SK-N-SH (cell line): ENCODE measurements around the gene EOMES. TPM values are rescaled to one million over a fixed set of nuclear protein-coding genes. Genes with fewer than 3 reads are reported as not detected.

Experiments
- CTCF ChIA-PET: fragments of 300-600, 350-600 bp; formaldehyde crosslinking; extraction: SDS; loops from one replicate; lab custom pipeline; 2021; lab: Yijun Ruan, JAX
- POLR2A ChIA-PET: fragments of 350-600 bp; sonication (Branson Sonifier 250); formaldehyde crosslinking; extraction: SDS; loops from one replicate; lab custom pipeline; 2020; ENCODE audit warnings: antibody characterized with exemption, inconsistent platforms; lab: Yijun Ruan, JAX
- DNase-seq: peaks from one replicate; pipeline ENCODE4 v3.0.0; 2012
- H2AFZ ChIP-seq: fragments of 200-600 bp; sonication (generic); 2 replicates; pipeline ENCODE4 v1.8.1; 2016; ENCODE audit warnings: antibody characterized with exemption, mild to moderate bottlenecking, low read depth
- H3F3A ChIP-seq: fragments of 200-600 bp; sonication (generic); replicated peaks from 2 replicates; pipeline ENCODE3; 2016; ENCODE audit warnings: antibody characterized with exemption, mild to moderate bottlenecking; ENCODE audit not compliant: insufficient read depth
- H3K27ac ChIP-seq, 2 experiments: fragments of 200-500 bp in 1 of 2; fragments of 200-600 bp in 1 of 2; sonication (Bioruptor generic) in 1 of 2; sonication (generic), shearing (Covaris generic) in 1 of 2; 2 replicates each; pipeline versions ENCODE4 v1.5.1 to v1.6.1; 2014 to 2016; ENCODE audit warnings: low read depth in 2 of 2, inconsistent platforms in 1 of 2, low read length in 1 of 2, mild to moderate bottlenecking in 1 of 2, mixed read lengths in 1 of 2
- H3K27me3 ChIP-seq: fragments of 200-600 bp; sonication (generic), shearing (Covaris generic); 2 replicates; pipeline ENCODE4 v1.6.1; 2016; ENCODE audit warnings: mixed run types; ENCODE audit not compliant: insufficient read depth
- H3K36me3 ChIP-seq, 2 experiments: fragments of 200-500 bp in 1 of 2; fragments of 200-600 bp in 1 of 2; sonication (Bioruptor generic) in 1 of 2; sonication (generic) in 1 of 2; replicated peaks in 1 of 2; 2 replicates each; pipeline versions ENCODE3 to v1.5.1; 2014 to 2016; ENCODE audit warnings: low read length in 1 of 2, mild to moderate bottlenecking in 1 of 2; ENCODE audit not compliant: insufficient read depth in 2 of 2, control insufficient read depth in 1 of 2
- H3K4me1 ChIP-seq, 2 experiments: fragments of 200-500 bp in 1 of 2; fragments of 200-600 bp in 1 of 2; sonication (Bioruptor generic) in 1 of 2; sonication (generic), shearing (Covaris generic) in 1 of 2; 2 replicates each; pipeline versions ENCODE4 v1.5.1 to v1.6.1; 2014 to 2016; ENCODE audit warnings: low read depth in 1 of 2, low read length in 1 of 2, mixed run types in 1 of 2; ENCODE audit not compliant: insufficient read depth in 2 of 2, control insufficient read depth in 1 of 2
- H3K4me2 ChIP-seq: fragments of 200-600 bp; sonication (generic), shearing (Covaris generic); 2 replicates; pipeline ENCODE4 v1.6.1; 2017; ENCODE audit warnings: mixed run types
- H3K4me3 ChIP-seq, 2 experiments: fragments of 200-500 bp in 1 of 2; fragments of 200-600 bp in 1 of 2; sonication (Bioruptor generic) in 1 of 2; sonication (generic), shearing (Covaris generic) in 1 of 2; 2 replicates each; pipeline versions ENCODE4 v1.5.1 to v1.8.1; 2014 to 2016; ENCODE audit warnings: low read depth in 2 of 2, inconsistent platforms in 1 of 2, low read length in 1 of 2, mild to moderate bottlenecking in 1 of 2, mixed read lengths in 1 of 2, moderate library complexity in 1 of 2
- H3K79me2 ChIP-seq: fragments of 200-600 bp; sonication (generic); 2 replicates; pipeline ENCODE4 v1.8.1; 2017; ENCODE audit warnings: mild to moderate bottlenecking; ENCODE audit not compliant: insufficient read depth
- H3K9ac ChIP-seq: fragments of 200-600 bp; sonication (generic); 2 replicates; pipeline ENCODE4 v1.6.1; 2017; ENCODE audit warnings: mixed run types
- H3K9me2 ChIP-seq: fragments of 200-600 bp; sonication (generic); 2 replicates; pipeline ENCODE4 v1.6.1; 2017; ENCODE audit warnings: mixed run types
- H3K9me3 ChIP-seq: fragments of 200-600 bp; sonication (generic); 2 replicates; pipeline ENCODE4 v1.6.1; 2017; ENCODE audit warnings: mixed run types, mild to moderate bottlenecking, moderate library complexity
- H4K20me1 ChIP-seq: fragments of 200-600 bp; sonication (generic); 2 replicates; pipeline ENCODE4 v1.6.1; 2017; ENCODE audit warnings: mild to moderate bottlenecking, mixed run types; ENCODE audit not compliant: insufficient read depth
- ELF1 ChIP-seq: IDR thresholded peaks from 2 replicates; pipeline ENCODE4 v1.4.0; 2012
- EZH2phosphoT487 ChIP-seq: fragments of 200-600 bp; sonication (generic); IDR thresholded peaks from 2 replicates; pipeline ENCODE4 v1.6.1; 2017; ENCODE audit warnings: low read depth, mixed run types, mild to moderate bottlenecking, antibody characterized with exemption, moderate library complexity, borderline replicate concordance
- FOSL2 ChIP-seq: IDR thresholded peaks from 2 replicates; pipeline ENCODE4 v1.4.0; 2012; ENCODE audit warnings: low read depth, mild to moderate bottlenecking, moderate library complexity, borderline replicate concordance
- FOXJ3 ChIP-seq: sonication (generic); formaldehyde crosslinking; IDR thresholded peaks from 2 replicates; pipeline ENCODE4 v1.5.1; 2020; ENCODE audit warnings: mild to moderate bottlenecking, missing genetic modification reagents
- GABPA ChIP-seq: IDR thresholded peaks from 2 replicates; pipeline ENCODE4 v1.4.0; 2012; ENCODE audit warnings: low read depth, mild to moderate bottlenecking
- GATA2 ChIP-seq: sonication (generic); formaldehyde crosslinking; IDR thresholded peaks from 2 replicates; pipeline ENCODE4 v1.5.0; 2020; ENCODE audit warnings: mild to moderate bottlenecking, missing genetic modification reagents
- MEF2A ChIP-seq: IDR thresholded peaks from 2 replicates; pipeline ENCODE4 v1.4.0; 2012; ENCODE audit warnings: low read depth, borderline replicate concordance
- MXI1 ChIP-seq: IDR thresholded peaks from 2 replicates; pipeline ENCODE4 v1.6.1; 2012; ENCODE audit warnings: mild to moderate bottlenecking, low read depth, low read length, improper control_type of control experiment
- NRF1 ChIP-seq: IDR thresholded peaks from 2 replicates; pipeline ENCODE4 v1.6.1; 2012; ENCODE audit warnings: low read depth, mild to moderate bottlenecking, low read length
- REST ChIP-seq: IDR thresholded peaks from 2 replicates; pipeline ENCODE4 v1.6.1; 2012; ENCODE audit warnings: mild to moderate bottlenecking, low read depth, low read length, moderate library complexity
- RFX5 ChIP-seq: IDR thresholded peaks from 2 replicates; pipeline ENCODE4 v1.6.1; 2012; ENCODE audit warnings: mild to moderate bottlenecking, improper control_type of control experiment, low read length
- SMC3 ChIP-seq: IDR thresholded peaks from 2 replicates; pipeline ENCODE4 v1.6.1; 2012; ENCODE audit warnings: low read depth, low read length, improper control_type of control experiment
- TAF1 ChIP-seq: IDR thresholded peaks from 2 replicates; pipeline ENCODE4 v1.6.1; 2012; ENCODE audit warnings: low read depth, mild to moderate bottlenecking, low read length, moderate library complexity, borderline replicate concordance
- TCF12 ChIP-seq: IDR thresholded peaks from 2 replicates; pipeline ENCODE4 v1.4.0; 2012
- YY1 ChIP-seq: IDR thresholded peaks from 2 replicates; pipeline ENCODE4 v1.4.0; 2012; ENCODE audit warnings: low read depth, mild to moderate bottlenecking
- WGBS: methylation state at CpG from one replicate; pipeline ENCODE4 v1.1.6; 2017; ENCODE audit warnings: low lambda C conversion rate; 5-methylcytosine and 5-hydroxymethylcytosine counted together
- polyA plus RNA-seq, 3 experiments: library from polyadenylated mRNA; depleted of rRNA; stranded (reverse); fragments of >200 nt; gene quantifications; 2 replicates each; pipeline ENCODE4 v1.2.3, GENCODE V29; 2012
- TF ChIP-seq, protein P1 (sequence below): IDR thresholded peaks from 2 replicates; pipeline ENCODE4; 2012
- TF ChIP-seq, protein P2 (sequence below): IDR thresholded peaks from 2 replicates; pipeline ENCODE4 v1.4.0; 2012; ENCODE audit warnings: low read depth, borderline replicate concordance

EOMES gene
- polyA plus RNA-seq, 1 of the 3 experiments (the other 2 are of a cell fraction): not detected

- 68% methylated on average over 5 of the region's 5 CpGs for WGBS
- Histone ChIP-seq H3K27me3 (no peaks in the 10 kb centered on the region), H3K9me3 (no peaks in the 10 kb centered on the region), H3F3A (no peaks in the 10 kb centered on the region), H3K9ac (peak overlapping the region; percentile 14; the same call in 1 of the 2 replicates), H3K4me1 (peaks cover 2 to 5% of the 10 kb centered on the region in 2 experiments; a peak in 1 of 4 replicates), H3K36me3 (no peaks in the 10 kb centered on the region), H3K79me2 (no peaks in the 10 kb centered on the region), H2AFZ (peak overlapping the region; percentile 67), H3K4me2 (peak overlapping the region; percentile 57; the same call in 1 of the 2 replicates), H4K20me1 (no peaks in the 10 kb centered on the region), H3K4me3 (no peak overlapping the region), H3K27ac (peak overlapping the region in 1 of 2 experiments; percentile 39; a peak in 1 of 4 replicates), H3K9me2 (no peaks in the 10 kb centered on the region)
- DNase-seq: no peak
- CTCF ChIA-PET: interaction anchor here (0.9 to 4.1 kb wide), 27 partner anchors 9 to 552 kb away, joined by 3 to 19 read pairs (median 5); no protein-coding TSS in a partner anchor
- POLR2A ChIA-PET: no interaction called here
- no peak for TF ChIP-seq TAF1
- TF ChIP-seq SMC3: no peak
- no peak for TF ChIP-seq GATA2 (CRISPR knock-in tag)
- no peak for TF ChIP-seq EZH2phosphoT487
Observed at GRCh38 chr3:27680517-27681246, 41.4 kb downstream of the EOMES start.

DNA sequence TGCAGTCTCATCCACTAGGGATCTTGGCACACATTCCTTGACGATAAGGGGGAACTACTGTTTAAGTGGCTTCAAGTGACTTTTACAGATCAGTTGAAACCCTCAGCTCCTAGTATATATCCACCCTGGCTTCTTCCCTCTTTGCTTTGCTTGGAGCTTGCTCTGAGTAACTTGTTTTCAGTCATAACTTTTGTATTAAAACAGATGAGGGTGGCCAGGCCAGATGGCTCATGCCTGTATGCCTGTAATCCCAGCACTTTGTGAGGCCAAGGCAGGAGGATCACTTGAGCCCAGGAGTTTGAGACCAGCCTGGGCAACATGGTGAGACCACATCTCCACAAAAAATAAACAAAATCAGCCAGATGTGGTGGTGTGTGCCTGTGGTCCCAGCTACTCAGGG is 42.4 kb downstream of the EOMES start:
- Histone ChIP-seq H4K20me1 (no peaks in the 10 kb centered on the region), H3K27ac (no peak overlapping the region)
- TF ChIP-seq YY1 (no peak), NRF1 (no peak), EZH2phosphoT487 (no peak), TAF1 (no peak), REST (no peak), FOXJ3 (CRISPR knock-in tag) (no peak), FOSL2 (no peak), GABPA (no peak), GATA2 (CRISPR knock-in tag) (no peak), ELF1 (no peak), MXI1 (no peak), RFX5 (no peak), TCF12 (no peak), MEF2A (no peak), SMC3 (no peak)
- TF ChIP-seq, protein P1, sequence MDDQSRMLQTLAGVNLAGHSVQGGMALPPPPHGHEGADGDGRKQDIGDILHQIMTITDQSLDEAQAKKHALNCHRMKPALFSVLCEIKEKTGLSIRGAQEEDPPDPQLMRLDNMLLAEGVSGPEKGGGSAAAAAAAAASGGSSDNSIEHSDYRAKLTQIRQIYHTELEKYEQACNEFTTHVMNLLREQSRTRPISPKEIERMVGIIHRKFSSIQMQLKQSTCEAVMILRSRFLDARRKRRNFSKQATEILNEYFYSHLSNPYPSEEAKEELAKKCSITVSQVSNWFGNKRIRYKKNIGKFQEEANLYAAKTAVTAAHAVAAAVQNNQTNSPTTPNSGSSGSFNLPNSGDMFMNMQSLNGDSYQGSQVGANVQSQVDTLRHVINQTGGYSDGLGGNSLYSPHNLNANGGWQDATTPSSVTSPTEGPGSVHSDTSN: no peak
- TF ChIP-seq, protein P2, sequence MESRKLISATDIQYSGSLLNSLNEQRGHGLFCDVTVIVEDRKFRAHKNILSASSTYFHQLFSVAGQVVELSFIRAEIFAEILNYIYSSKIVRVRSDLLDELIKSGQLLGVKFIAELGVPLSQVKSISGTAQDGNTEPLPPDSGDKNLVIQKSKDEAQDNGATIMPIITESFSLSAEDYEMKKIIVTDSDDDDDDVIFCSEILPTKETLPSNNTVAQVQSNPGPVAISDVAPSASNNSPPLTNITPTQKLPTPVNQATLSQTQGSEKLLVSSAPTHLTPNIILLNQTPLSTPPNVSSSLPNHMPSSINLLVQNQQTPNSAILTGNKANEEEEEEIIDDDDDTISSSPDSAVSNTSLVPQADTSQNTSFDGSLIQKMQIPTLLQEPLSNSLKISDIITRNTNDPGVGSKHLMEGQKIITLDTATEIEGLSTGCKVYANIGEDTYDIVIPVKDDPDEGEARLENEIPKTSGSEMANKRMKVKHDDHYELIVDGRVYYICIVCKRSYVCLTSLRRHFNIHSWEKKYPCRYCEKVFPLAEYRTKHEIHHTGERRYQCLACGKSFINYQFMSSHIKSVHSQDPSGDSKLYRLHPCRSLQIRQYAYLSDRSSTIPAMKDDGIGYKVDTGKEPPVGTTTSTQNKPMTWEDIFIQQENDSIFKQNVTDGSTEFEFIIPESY: no peak
- TF ChIP-seq, all 33 proteins: peak for 0
- Histone ChIP-seq H3K36me3 (no peaks in the 10 kb centered on the region), H3K79me2 (no peaks in the 10 kb centered on the region), H3K9me2 (no peaks in the 10 kb centered on the region), H3K4me2 (no peak overlapping the region), H2AFZ (no peak overlapping the region; the same call in 1 of the 2 replicates), H3K4me1 (peaks cover 2 to 11% of the 10 kb centered on the region in 2 experiments; a peak in 1 of 4 replicates), H3K9ac (no peak overlapping the region), H3K9me3 (no peaks in the 10 kb centered on the region), H3K27me3 (no peaks in the 10 kb centered on the region), H3K4me3 (no peak overlapping the region), H3F3A (no peaks in the 10 kb centered on the region)
- ChIA-PET POLR2A (no interaction called here), CTCF (interaction anchor here (2.9 to 4.1 kb wide), 3 partner anchors 13 to 322 kb away, joined by 13 to 19 read pairs (median 15); no protein-coding TSS in a partner anchor)
- DNase-seq: no peak
- 94% methylated on average over 1 of the region's 1 CpG for WGBS
